Karpas-422 (cell line): ENCODE results near the gene CTNNBIP1. TPM values are rescaled to one million over a fixed set of nuclear protein-coding genes. Genes with fewer than 3 reads are reported as not detected.
"Not testable (repeated sequence)": the region's sequence is repeated elsewhere in the genome, so short reads cannot be mapped to it uniquely, and the experiment has no call there.

ENCODE experiments used
- DNase-seq: peaks from one replicate; pipeline ENCODE4 v3.0.0-alpha.2; 2015
- H2AFZ ChIP-seq: fragments of 200-600 bp; sonication (generic); 2 replicates; pipeline ENCODE4 v1.6.1; 2014; ENCODE audit warnings: antibody characterized with exemption, low read length, mixed read lengths
- H3K27ac ChIP-seq: fragments of 200-600 bp; sonication (generic); 2 replicates; pipeline ENCODE4 v1.5.1; 2014; ENCODE audit warnings: mild to moderate bottlenecking, low read length, moderate library complexity
- H3K27me3 ChIP-seq: fragments of 200-600 bp; sonication (generic); 2 replicates; pipeline ENCODE4 v1.6.1; 2014; ENCODE audit warnings: low read length, mixed read lengths
- H3K36me3 ChIP-seq: fragments of 200-600 bp; sonication (generic); 2 replicates; pipeline ENCODE4 v1.6.1; 2014; ENCODE audit warnings: low read length, mixed read lengths; ENCODE audit not compliant: insufficient read depth
- H3K4me1 ChIP-seq: fragments of 200-600 bp; sonication (generic); 2 replicates; pipeline ENCODE4 v1.6.1; 2014; ENCODE audit warnings: mild to moderate bottlenecking, low read length, mixed read lengths
- H3K4me2 ChIP-seq: fragments of 200-600 bp; sonication (generic); 2 replicates; pipeline ENCODE4 v1.6.1; 2014; ENCODE audit warnings: low read length, low read depth, mild to moderate bottlenecking; ENCODE audit not compliant: poor library complexity, severe bottlenecking
- H3K4me3 ChIP-seq: fragments of 200-600 bp; sonication (generic); 2 replicates; pipeline ENCODE4 v1.5.1; 2014; ENCODE audit warnings: mild to moderate bottlenecking, antibody characterized with exemption, low read length, mixed read lengths
- H3K79me2 ChIP-seq: fragments of 200-600 bp; sonication (generic); 2 replicates; pipeline ENCODE4 v1.6.1; 2014; ENCODE audit warnings: mild to moderate bottlenecking, low read length, mixed read lengths
- H3K9ac ChIP-seq: fragments of 200-600 bp; sonication (generic); 2 replicates; pipeline ENCODE4 v1.6.0; 2014; ENCODE audit warnings: low read length
- H3K9me2 ChIP-seq: fragments of 200-600 bp; sonication (generic), shearing (Covaris generic); replicated peaks from 2 replicates; pipeline ENCODE4 v1.6.0; 2014; ENCODE audit warnings: mild to moderate bottlenecking, low read length, moderate library complexity; ENCODE audit not compliant: insufficient read depth
- H3K9me3 ChIP-seq: fragments of 300-700, 200-600 bp; sonication (generic); 2 replicates; pipeline ENCODE4 v1.6.1; 2014; ENCODE audit warnings: low read length, mixed read lengths
- H4K20me1 ChIP-seq: fragments of 200-600 bp; sonication (generic); 2 replicates; pipeline ENCODE4 v1.6.1; 2014; ENCODE audit warnings: mild to moderate bottlenecking, antibody characterized with exemption, low read length, low read depth; ENCODE audit not compliant: insufficient read depth
- total RNA-seq: library from RNA; depleted of rRNA; stranded (reverse); fragments of >200 nt; shearing (Covaris generic); gene quantifications from 2 replicates; pipeline ENCODE4 v1.2.3, GENCODE V29; 2014; ENCODE audit warnings: low replicate concordance

Gene CTNNBIP1
- total RNA-seq, 1 experiment from 2014 or later: 4.2 TPM

DNA sequence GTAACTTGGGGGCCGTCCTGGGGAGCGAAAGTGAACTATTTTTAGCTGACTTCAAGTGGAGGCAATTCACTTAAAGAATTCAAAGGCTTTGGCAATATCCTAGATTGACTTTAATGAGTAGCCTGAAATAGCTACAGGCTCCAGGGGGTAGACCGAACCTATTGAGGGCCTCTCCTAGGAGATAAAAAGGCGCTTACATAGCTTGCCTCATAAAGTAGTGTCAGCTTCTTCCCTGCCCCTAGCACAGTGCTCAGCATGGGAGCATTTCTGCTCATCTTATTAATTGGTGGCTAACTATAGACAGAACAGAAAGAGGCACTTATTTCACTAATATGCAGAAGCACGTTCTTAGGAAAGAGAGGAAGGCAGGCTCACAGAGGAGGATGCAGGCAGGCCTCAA is 12.3 kb upstream of the CTNNBIP1 start:
- Histone ChIP-seq H3K9me3 (no peaks in the 10 kb centered on the region), H3K4me3 (no peak overlapping the region), H3K9ac (no peak overlapping the region), H3K4me2 (no peak overlapping the region), H3K27ac (no peak overlapping the region), H3K4me1 (no peaks in the 10 kb centered on the region), H3K36me3 (no peaks in the 10 kb centered on the region), H2AFZ (no peak overlapping the region), H3K9me2 (no peaks in the 10 kb centered on the region), H4K20me1 (no peaks in the 10 kb centered on the region), H3K79me2 (no peaks in the 10 kb centered on the region), H3K27me3 (no peaks in the 10 kb centered on the region)
- no peak for DNase-seq

DNA sequence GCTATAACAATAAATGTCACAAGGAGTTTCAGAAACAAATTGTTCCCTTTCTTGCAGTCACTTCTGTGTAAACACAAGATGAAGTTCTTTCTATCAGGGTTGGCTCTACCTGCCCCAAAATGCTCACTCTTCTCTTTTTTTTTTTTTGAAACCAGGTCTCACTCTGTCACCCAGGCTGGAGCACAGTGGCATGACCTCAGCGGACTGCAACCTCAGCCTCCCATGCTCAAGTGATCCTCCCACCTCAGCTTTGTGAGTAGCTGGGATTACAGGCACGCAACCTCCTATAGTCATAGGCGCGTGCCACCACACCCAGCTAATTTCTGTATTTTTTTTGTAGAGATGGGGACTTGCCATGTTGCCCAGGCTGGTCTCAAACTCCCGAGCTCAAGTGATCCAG is 10.5 kb upstream of the CTNNBIP1 start:
- Histone ChIP-seq H3K9me2 (no peaks in the 10 kb centered on the region), H3K4me3 (no peak overlapping the region), H2AFZ (no peak overlapping the region), H3K4me1 (no peaks in the 10 kb centered on the region), H3K79me2 (no peaks in the 10 kb centered on the region), H3K36me3 (no peaks in the 10 kb centered on the region), H3K9me3 (no peaks in the 10 kb centered on the region), H4K20me1 (no peaks in the 10 kb centered on the region), H3K9ac (no peak overlapping the region), H3K27me3 (no peaks in the 10 kb centered on the region), H3K4me2 (no peak overlapping the region), H3K27ac (no peak overlapping the region)
- no peak for DNase-seq

DNA sequence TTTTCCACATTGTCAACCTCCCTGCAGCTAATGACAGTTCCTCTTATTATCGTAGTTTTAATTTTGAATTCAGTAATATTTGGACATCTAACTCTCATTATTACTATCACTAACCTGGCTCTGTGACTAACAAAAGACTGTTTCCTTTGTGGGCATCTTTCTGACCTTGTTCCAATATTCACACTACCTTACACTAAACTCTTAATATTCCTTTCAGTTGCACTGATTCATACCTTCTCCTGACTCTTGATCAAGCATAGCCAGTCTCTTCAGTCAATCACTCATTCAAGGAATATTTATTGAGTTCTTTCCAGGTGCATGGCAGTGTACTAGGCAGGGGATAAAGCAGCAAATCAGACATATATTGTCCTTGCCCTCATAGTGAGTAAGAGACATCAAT is 7.8 kb upstream of the CTNNBIP1 start:
- H3K79me2 ChIP-seq: no peaks in the 10 kb centered on the region
- no peaks in the 10 kb centered on the region for H3K4me1 ChIP-seq
- H3K9me2 ChIP-seq: no peaks in the 10 kb centered on the region
- no peaks in the 10 kb centered on the region for H3K36me3 ChIP-seq
- H3K9me3 ChIP-seq: no peaks in the 10 kb centered on the region
- no peak for DNase-seq
- no peak overlapping the region for H3K27ac ChIP-seq
- no peak overlapping the region for H3K4me2 ChIP-seq
- no peak overlapping the region for H3K4me3 ChIP-seq
- H3K9ac ChIP-seq: no peak overlapping the region
- no peak overlapping the region for H2AFZ ChIP-seq
- no peaks in the 10 kb centered on the region for H4K20me1 ChIP-seq
- no peaks in the 10 kb centered on the region for H3K27me3 ChIP-seq

DNA sequence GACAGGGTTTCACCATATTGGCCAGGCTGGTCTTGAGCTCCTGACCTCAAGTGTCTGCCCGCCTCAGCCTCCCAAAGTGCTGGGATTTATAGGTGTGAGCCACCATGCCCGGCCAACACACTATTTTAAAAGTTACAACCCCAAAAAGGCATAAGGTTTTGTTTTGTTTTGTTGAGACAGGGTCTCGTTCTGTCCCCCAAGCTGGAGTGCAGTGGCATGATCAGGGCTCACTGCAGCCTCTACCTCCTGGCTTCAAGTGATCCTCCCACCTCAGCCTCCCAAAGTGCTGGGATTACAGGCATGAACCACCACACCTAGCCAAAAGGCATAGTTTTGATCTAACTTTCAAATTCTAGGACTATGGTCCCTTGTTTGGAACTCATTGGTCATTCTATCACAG is 7.4 kb upstream of the CTNNBIP1 start:
- not testable (repeated sequence) for H3K9ac ChIP-seq, H4K20me1 ChIP-seq, H3K9me3 ChIP-seq, H3K4me1 ChIP-seq, H3K27ac ChIP-seq, H3K9me2 ChIP-seq, H3K4me3 ChIP-seq, H3K79me2 ChIP-seq, H3K4me2 ChIP-seq, DNase-seq, H2AFZ ChIP-seq, H3K27me3 ChIP-seq, H3K36me3 ChIP-seq

DNA sequence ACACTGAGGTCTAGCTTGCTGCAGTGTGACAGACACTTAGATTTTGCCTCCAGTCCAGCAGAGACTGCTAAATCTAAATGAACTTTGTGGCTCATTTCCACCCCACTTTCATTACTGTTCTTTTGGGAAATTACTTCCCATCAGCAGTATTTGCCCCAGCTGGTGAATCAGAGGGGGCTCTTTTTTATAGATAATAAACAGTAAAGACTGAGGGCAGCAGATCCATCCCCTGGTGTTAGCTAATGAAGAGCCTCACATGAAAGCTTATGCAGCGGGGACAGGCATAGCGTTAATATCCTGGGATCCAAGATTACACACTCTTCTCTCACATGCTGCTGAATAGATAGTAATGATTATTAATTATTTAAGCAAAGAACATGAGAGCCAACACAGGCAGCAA is 6.4 kb upstream of the CTNNBIP1 start:
- no peaks in the 10 kb centered on the region for H3K9me3 ChIP-seq
- H2AFZ ChIP-seq: no peak overlapping the region
- H3K4me3 ChIP-seq: no peak overlapping the region
- H3K79me2 ChIP-seq: no peaks in the 10 kb centered on the region
- H3K9me2 ChIP-seq: no peaks in the 10 kb centered on the region
- H4K20me1 ChIP-seq: no peaks in the 10 kb centered on the region
- H3K9ac ChIP-seq: no peak overlapping the region
- peaks cover 1% of the 10 kb centered on the region for H3K4me1 ChIP-seq
- no peaks in the 10 kb centered on the region for H3K27me3 ChIP-seq
- H3K4me2 ChIP-seq: no peak overlapping the region
- peak; percentile 15 for DNase-seq
- no peak overlapping the region for H3K27ac ChIP-seq
- H3K36me3 ChIP-seq: no peaks in the 10 kb centered on the region

DNA sequence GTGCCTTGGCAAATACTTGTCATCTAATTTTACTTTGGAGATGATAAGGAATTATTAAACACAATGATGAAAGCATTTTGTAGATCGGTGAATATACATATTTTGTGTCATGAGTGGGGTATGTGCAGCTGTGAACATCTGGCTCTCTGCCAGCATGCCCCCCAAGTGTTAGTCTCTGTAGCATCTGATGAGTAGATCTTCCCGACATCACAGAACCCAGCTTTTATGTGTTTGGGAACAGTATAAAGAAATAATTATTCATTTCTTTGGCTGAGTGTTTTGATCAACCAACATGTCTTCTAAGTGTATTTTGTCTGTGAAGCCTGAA is 4.5 kb upstream of the CTNNBIP1 start:
- DNase-seq: no peak
- Histone ChIP-seq H3K36me3 (no peaks in the 10 kb centered on the region), H3K27ac (no peak overlapping the region), H3K27me3 (no peaks in the 10 kb centered on the region), H3K9me2 (no peaks in the 10 kb centered on the region), H3K9ac (no peak overlapping the region), H4K20me1 (no peaks in the 10 kb centered on the region), H3K79me2 (no peaks in the 10 kb centered on the region), H3K4me2 (no peak overlapping the region), H2AFZ (no peak overlapping the region), H3K9me3 (no peaks in the 10 kb centered on the region), H3K4me1 (peaks cover 9% of the 10 kb centered on the region), H3K4me3 (no peak overlapping the region)

DNA sequence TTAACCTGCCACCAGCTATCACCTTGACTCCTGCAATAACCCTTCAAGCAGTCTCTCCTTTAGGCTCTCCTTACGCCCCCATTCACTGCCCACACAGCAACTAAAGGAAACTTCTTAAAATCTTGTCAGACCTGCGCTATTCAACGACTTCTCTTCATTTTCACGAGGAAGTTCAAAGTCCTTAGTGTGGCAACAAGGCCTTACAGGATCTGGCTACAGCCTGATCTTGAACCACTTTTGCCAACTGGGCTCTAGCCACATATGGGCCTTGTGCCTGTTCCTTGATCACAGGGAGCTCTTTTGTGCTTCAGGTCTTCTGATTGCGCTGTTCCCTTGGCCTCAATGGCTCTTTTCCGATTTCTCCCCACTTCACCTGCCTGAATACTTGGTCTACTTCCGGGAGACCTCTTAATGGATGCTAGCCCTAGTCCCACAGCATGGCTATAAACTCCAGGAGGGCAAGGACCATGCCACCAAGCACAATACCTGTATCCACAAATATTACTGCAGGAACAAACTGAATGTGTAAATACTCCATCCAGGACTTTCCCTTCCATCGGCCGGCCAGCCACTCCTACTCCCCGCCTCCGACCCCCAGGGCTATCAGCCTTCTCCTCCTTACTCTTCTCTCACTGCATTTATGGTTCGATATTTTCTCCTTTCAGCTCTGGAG is 2.3 kb upstream of the CTNNBIP1 start:
- H3K9ac ChIP-seq: no peak overlapping the region
- H3K9me2 ChIP-seq: no peaks in the 10 kb centered on the region
- no peak overlapping the region for H2AFZ ChIP-seq
- H3K4me3 ChIP-seq: no peak overlapping the region
- no peaks in the 10 kb centered on the region for H3K9me3 ChIP-seq
- no peaks in the 10 kb centered on the region for H3K36me3 ChIP-seq
- H3K27ac ChIP-seq: no peak overlapping the region
- no peaks in the 10 kb centered on the region for H3K27me3 ChIP-seq
- DNase-seq: peak; percentile 36
- H3K4me2 ChIP-seq: no peak overlapping the region
- H4K20me1 ChIP-seq: no peaks in the 10 kb centered on the region
- H3K4me1 ChIP-seq: peaks cover 19% of the 10 kb centered on the region
- no peaks in the 10 kb centered on the region for H3K79me2 ChIP-seq

DNA sequence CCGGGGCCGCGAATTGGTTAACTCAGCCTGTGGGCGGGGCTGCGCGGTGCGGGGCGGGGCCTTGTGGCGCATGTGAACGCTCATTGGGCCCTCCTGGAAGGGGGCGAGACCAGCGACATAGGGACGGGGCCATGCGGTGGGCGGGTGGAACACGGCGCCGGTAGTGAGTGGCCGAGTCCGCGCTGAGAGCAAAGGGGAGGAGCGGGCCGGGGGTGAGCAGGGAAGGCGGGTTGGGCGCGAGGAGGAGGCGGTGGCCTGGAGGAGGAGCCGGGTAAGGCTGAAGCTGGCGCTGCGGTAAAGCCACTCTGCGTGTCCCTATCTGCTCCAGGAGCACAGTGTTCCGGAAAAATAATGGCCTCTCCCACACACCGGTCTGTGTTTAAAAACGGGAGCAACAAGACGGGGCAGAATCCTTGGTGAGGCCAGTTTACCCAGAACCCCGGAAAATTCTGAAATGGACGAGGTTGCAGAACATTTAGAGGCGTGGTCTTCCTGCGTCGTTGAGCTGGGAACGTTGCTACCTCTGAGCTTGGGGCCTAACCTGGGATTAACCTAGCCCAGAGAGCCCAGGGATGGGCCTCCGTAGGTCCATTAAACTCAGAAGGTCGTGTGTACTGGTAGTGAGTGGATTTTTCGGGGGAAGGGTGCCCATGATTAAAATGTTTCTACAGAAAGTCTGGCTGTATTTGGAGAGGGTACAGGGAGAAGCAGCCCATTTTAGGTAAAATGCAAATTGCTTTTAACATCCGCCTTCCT is 532 bp upstream of the CTNNBIP1 start:
- Histone ChIP-seq H3K36me3 (no peaks in the 10 kb centered on the region), H2AFZ (peak overlapping the region; percentile 99), H3K79me2 (no peaks in the 10 kb centered on the region), H3K27me3 (no peaks in the 10 kb centered on the region), H3K9ac (peak overlapping the region; percentile 75), H3K4me2 (peak overlapping the region; percentile 90), H4K20me1 (no peaks in the 10 kb centered on the region), H3K4me3 (peak overlapping the region; percentile 79), H3K9me2 (no peaks in the 10 kb centered on the region), H3K4me1 (peaks cover 19% of the 10 kb centered on the region), H3K27ac (peak overlapping the region; percentile 82), H3K9me3 (no peaks in the 10 kb centered on the region)
- DNase-seq: peak; percentile 99
